HuH-7 (cell line): Measurements from ENCODE around the gene LIN52.
"Not testable (repeated sequence)": the region's sequence is repeated elsewhere in the genome, so short reads cannot be mapped to it uniquely, and the experiment has no call there.

Experiments
- DNase-seq: peaks from one replicate; pipeline ENCODE4 v3.0.0; 2011; ENCODE audit warnings: low spot score

Gene LIN52

DNA sequence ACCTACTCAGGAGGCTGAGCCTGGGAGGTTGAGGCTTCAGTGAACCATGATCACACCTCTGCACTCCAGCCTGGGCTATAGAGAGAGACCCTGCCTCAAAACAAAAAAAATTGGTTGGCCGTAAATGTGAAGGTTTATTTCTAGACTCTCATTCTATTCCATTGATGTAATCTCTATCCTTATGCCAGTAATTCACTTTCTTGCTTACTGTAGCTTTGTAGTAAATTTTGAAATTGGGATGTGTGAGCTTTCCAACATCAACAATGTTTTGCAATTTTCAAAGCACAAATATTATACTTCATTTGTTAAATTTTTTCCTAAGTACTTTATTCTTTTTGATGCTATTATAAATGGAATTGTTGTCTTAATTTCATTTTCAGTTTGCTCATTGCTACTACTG is 24.6 kb downstream of the LIN52 start:
- no peak for DNase-seq

DNA sequence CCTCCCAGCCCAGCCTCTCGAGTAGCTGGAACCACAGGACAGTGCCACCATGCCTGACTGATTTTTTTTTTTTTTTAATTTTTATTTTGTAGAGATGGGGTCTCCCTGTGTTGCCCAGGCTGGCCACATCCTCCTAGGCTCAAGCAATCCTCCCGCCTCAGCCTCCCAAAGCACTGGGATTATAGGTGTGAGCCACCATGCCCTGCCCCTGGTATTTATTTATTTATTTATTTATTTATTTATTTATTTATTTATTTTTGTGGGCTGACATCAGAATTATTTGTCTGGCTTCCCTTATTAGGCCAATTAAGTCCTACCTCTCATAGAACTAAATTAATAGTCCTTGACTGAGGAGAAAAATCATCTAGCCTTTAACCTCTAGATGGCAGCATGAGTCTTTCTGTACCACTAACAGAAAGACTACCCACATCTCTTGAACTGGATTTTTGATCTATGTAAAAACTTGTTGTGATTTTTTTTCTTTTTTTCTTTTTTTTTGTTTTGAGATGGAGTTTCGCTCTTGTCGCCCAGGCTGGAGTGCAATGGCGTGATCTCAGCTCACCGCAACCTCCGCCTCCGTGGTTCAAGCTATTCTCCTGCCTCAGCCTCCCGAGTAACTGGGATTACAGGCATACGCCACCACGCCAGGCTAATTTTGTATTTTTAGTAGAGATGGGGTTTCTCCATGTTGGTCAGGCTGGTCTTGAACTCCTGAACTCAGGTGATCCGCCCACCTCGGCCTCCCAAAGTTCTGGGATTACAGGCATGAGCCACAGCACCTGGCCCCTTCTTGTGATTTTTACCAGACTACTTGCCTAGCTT is 26.9 kb downstream of the LIN52 start:
- peak; percentile 36 for DNase-seq

DNA sequence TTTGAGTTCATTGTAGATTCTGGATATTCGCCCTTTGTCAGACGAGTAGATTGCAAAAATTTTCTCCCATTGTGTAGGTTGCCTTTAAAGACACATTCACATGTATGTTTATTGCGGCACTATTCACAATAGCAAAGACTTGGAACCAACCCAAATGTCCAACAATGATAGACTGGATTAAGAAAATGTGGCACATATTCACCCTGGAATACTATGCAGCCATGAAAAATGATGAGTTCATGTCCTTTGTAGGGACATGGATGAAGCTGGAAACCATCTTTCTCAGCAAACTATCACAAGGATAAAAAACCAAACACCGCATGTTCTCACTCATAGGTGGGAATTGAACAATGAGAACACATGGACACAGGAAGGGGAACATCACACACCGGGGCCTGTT is 40.7 kb downstream of the LIN52 start:
- not testable (repeated sequence) for DNase-seq

DNA sequence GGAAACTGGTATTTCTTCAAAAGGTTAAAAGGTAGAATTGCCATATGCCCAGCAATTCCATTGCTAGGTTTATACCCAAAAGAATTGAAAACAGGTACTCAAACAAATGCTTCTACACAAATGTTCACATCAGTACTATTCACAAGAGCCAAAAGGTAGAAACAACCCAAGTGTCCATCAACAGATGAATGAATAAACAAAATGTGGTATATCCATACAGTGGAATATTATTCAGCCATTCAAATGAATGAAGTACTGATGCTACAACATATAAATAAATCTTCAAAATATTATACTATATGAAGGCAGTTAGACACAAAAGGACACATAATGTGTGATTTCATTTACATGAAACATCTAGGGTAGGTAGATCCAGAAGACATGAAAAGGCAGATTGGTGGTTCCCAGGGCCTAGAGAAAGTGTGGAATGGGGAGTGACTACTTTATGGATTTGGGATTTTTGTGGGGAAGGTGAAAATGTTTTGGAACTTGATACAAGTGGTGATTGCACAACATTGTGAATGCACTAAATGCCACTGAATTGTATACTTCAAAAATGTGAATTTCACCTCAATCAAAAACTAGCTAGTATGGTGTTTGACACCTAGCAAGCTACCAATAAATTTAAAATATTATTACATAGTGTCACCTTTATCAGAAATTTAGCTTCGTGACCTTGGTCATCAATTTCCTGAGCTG is 41.7 kb downstream of the LIN52 start:
- no peak for DNase-seq

DNA sequence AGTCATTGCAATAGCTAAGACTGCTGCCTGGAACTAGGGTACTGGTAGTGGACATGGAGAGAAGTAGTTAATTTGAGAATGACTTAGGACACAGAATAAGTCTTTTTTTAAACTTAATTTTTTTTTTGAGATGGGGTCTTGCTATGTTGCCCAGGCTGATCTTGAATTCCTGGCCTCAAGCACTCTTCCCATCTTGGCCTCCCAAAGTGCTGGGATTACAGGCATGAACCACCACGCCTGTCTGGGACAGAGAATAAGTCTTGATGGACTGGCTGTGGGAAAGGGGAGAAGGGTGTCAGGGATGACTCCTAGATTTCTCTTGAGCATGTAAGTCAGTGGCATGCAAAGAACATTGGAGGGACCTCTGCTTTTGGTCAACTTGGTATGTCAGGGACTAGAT is 42.9 kb downstream of the LIN52 start:
- DNase-seq: no peak

DNA sequence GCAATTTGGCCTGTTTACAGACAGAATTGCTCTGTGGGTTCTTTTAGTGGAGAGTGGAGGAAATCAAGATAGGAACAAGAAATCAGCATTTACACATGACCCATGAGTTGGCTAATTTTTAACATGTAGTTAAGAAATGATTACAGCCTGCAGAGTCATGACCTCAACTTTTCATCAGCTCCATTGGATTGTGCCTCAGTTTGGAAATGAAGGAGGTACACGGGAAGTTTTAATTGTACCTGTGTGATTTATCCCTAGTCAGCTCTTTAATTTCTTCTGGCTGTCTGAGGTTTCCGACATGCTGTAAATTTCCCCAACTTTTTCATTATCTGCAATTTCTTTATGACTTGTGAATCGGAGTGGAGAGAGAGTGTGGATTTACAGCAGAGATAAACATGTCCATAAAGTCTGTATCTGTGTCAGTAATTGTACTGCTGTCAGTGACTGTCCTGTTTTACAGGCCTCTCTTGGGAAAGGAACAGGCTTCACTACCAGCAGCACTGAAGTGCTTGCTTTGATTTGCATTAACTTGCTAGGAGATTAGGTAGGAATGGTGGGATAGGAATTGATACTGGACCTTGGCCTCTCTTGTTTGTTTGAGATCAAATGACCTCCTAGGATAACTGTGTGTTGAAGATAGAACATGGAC is 49.2 kb downstream of the LIN52 start:
- peak; percentile 29 for DNase-seq

DNA sequence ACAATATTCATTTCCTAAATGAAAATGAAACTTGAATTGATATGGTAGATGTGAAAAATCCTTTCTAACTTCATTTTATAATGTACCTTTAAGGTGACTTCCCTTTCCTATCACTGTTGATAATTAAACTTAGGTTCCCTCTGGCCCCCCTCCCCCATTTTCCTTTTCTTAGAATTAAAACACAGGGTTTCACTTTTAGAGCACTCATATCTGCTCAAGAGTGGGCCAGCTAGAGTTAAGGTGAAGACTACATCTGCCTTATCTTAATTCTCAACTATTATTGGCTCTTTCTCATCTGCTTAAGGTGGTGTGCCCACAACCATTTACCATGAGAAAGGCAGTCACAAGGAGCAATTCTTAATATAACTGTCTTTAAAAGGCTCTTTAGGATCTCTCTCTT is 49.7 kb downstream of the LIN52 start:
- no peak for DNase-seq

DNA sequence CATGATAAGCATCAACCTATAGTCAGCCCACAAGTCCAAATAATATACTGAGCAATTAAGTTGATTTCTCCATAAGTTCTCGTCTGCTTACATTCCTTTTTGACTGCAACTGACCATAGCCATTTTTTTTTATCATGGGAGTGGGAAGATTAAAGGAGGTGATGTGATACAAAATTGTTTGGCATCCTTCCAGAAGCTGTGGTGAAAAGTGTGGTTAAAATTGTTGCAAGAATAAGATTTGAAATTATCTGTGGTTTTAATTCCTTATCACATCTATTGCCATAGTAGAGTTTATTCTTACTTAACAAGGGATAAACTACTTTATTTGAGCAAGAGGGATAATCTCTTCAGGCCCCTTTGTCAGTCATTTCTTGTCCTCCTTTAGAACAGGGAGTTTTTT is 50.7 kb downstream of the LIN52 start:
- DNase-seq: no peak

DNA sequence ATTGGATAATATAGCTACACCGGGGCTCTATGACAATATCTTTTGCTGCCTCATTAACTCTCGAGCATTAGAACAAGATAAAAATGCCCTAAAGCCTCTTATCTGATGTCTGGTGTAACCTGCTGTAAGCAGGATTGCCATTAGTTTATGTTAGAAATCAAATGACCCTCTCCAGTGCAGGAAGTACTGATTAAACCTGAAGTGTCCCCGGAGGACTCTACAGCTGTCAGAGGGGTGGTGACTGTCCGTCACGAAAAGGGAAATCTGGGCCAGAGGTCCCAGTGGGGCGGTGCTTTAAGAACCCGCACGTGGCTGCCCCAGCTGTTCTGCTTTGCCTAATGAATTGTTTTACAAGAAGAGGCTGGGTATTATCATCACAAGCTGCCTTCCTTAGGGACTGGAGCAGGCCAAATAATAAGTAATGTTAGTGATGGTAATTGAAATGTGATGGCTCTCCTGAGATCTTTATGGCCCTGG is 55.7 kb downstream of the LIN52 start:
- DNase-seq: no peak

DNA sequence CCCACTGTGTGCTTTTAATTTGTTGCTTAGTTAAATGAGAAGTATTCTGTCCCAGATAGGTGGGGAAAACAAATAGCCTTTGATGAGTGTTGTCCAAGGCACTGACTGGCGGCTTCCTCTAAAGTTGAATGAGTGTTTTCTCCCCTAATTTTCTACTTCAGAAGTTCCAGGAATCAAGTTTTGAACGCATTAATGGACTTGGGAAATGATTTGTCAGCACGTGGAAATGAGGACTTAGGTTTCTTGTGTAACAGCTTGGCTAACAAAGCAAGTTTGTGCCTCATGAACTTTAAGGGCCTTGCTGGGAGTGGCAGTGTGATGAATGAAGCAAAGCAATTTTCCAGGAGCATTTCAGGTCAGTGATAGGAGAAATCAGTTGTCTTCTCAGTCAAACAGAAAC is 56.9 kb downstream of the LIN52 start:
- no peak for DNase-seq

DNA sequence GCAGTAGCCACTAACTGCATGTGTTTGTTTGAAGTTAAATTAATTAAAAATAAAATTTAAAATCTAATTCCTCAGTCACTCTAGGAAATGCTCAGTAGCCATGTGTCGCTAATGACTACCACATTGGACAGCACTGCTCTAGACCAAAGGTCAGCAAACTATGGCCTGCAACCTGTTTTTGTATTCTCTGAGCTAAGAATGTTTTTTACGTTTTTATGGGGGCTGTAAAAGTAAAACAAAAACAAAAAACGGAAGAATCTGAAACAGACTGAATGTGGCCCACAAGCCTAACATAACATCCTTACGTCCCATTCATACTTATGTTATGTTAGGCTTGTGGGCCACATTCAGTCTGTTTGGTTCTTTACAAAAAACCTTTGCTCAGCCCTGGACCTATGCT is 57.8 kb downstream of the LIN52 start:
- no peak for DNase-seq

DNA sequence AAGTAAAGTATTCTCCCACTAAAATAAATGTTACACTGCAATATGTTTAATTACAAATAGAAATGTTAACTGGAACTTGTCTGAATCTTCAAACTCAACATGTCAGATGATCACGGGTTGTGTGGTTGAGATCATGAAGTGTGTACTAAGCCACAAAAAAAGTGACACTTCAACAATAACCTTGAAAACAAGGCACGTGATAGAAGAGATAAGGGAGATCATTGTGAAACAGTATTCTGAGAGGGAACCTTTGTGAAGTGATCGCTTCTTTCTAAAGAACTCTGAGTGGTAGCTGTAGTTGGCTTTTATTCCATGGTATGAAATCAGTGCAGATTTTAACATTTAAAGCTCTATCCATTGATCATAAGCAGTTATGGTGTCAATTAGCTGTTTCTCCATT is 60.0 kb downstream of the LIN52 start:
- DNase-seq: no peak

DNA sequence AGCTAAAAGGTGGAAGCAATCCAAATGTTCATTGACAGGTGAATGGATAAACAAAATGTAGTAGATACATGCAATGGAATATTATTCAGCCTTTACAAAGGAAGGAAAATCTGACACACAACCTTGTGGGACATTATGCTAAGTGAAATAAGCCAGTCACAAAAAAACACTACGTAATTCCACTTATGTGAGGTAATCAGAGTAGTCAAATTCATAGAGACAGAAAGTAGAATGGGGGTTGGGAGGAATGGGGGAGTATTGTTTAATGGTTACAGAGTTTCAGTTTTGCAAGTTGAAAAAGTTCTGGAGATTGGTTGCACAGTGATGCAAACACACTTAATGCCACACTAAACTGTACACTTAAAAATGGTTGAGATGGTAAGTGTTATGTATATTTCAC is 62.8 kb downstream of the LIN52 start:
- DNase-seq: no peak

DNA sequence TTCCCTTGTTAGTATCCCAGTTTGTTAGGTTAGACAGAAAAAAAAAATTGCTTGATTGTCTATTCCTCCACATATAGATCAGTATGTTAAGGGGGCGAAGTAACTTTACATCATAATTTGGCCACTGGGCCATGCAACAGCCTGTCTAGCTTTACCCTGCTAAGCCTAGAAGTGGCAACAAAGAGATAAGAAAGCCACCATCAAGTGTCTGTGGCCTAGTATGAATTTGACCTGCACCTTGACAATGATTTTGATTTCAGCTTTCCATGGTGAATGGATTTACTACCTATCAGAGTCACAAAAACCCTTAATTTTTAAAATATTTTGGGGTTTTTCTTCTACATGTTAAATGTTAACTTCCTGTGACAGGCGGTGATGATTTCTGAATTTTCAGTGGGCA is 63.9 kb downstream of the LIN52 start:
- no peak for DNase-seq

DNA sequence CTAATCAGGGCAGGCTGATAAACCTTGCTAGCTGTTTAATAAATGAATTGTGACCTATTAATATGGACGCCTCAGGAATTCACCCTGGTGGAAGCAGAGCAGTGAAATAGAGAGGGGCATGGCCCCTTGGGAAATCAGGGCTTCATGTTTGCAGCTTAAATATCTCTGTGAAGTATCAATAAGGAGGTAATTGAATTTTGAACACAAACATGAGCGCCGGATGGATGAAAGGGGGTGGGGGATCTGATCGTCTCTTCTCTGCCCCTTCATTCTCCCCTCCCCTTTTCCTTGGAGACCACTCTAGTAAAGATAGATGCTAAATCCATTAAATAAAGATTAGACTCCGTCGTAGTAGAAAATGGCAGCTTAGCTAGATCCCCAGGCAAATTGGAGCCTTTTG is 70.5 kb downstream of the LIN52 start:
- DNase-seq: no peak

DNA sequence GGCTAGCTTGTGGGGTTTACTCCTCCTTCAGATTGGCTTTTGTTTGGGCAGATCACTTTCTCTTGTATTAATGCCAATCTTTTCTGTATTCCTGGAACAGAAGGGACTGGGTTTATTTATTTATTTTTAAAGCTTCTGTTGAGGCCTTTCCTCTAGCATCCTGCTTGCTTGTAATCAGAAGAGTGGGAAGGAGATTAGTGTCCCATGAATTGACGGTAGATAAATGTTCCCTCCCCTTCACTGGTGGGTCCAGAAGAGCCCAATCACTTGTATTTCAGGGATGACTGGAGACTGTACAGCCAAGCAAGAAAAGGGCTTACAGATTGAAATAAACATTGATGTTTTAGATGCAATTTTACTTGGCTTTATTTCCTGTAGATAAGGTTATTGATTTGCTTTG is 71.0 kb downstream of the LIN52 start:
- DNase-seq: no peak

DNA sequence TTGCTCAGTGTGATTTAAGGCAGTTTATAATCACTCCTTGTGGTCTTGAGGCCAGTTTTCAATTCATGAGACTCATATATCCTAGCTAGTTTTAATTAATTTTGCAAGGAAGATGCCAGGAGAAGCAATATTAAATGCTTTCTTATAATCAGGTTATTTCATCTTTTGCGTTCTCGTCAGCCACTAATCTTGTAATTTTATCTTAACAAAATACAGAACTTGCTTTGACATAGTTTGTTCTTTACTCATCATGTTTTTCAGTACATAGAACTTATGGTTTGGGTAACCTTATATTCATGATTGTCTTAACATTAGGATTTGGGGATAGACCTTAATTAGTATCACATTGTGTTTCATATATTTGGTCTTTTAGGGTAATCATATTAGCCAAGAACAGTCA is 76.0 kb downstream of the LIN52 start:
- DNase-seq: no peak

DNA sequence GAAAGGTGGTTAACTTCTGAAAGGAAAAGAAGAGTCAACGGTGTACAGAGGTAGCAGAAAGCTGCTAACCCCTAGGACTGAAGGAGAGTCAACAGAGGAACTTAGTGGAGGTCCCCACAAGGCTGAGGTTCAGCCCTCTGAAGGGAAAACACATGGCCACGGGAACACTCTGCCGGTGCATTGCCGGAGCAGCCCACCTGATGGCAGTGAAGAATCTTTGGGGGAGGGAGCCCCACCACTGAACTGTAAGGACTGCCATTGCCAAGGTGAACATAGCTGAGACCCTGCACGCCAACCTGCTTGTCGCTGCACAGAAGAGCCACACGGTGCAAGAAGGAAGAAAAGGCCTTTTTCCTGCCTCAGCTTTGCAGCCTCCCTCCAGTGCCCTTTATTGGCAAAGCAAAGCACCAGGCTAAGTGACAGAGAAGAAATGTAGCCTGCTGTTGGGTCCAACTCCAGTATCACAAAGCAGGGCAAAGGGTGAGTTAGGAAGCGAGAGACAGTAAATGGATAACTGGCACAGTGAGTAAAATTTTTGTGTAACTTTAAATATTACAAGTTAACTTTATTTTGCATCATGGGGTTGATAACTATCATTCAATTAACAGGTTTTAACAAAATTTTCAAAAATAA is 76.9 kb downstream of the LIN52 start:
- DNase-seq: no peak

DNA sequence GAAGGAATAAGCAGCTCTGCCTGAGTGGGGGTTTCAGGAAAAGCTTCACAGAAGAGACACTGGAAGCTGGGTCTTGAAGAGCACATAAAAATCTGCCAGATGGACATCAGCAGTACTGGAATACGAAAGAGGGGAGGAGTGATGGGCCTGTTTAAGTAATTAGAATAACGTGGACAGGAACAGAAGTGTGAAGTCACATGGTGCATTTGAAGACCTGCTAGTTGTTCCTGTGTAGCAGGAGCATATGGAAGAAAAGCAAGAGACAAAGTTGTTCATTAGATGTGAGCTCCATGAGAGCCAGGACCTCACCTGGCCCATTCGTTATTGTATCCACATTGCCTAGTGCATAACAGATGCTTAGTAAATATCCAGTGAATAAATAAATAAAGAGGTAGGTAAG is 85.2 kb downstream of the LIN52 start:
- no peak for DNase-seq

DNA sequence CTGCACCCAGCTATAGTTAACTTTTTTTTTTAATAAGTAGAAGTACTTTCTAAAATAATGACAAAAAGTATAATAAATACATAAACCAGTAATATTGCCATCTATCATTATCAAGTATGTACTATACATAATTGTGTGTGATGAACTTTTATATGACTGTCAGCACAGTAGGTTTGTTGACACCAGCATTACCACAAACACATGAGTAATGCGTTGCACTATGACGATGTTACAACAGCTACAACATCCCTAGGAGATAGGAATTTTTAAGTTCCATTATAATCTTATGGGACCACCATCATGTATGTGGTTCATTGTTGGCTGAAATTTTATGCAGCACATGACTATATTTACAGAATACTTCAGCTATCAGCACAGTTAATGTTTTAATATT is 91.6 kb downstream of the LIN52 start:
- DNase-seq: no peak

DNA sequence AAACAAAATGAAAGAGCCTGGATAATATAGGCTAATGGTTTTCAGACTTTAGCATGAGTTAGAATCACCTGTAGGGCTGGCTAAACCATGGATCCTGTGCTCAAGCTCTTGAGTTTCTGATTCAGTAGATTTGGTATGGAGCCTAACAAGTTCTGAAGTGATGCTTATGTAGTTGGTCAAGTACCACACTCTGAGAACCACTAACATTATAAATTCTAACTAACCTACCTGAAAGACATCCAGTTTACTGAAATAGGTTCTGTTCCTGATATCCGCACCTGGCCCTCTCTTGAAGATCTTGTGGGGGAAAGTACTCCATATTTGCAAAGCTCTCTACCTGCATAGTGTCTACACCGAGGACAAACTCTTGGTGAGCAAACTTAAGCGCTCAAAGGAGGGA is 95.1 kb downstream of the LIN52 start:
- no peak for DNase-seq

DNA sequence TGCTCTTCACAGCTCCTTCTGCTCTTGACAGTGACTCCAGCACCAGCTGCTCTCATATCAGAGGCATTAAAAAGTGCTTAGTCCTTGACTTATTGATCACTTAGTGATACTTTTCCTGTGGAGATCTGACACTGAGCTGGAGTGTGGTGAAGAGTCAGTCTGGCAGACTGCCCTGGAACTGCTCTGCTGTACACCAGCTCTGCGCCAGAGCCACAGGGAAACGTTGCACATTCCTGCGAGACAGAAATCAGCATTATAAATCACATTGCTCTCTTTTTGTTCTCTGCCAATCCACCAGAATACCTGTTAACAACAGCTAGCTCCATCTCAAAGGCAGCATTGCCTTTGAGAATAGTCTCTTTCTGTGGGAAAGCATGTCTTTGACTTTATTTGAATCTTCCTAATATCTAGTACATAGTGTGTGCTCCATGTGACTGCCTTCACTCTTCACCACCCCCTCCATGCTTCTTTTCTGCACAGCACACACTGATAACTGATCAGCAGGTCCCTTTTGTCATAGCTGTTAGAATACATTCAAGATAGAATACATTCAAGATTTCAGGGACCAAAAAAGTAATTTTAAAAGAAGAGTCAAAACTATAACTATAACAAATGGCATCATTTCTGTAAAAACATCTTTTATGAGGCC is 106.3 kb downstream of the LIN52 start:
- DNase-seq: no peak
